Prostate gland (tissue), 2 donors: ENCODE results near the gene RBP3. TPM values are rescaled to one million over a fixed set of nuclear protein-coding genes. Genes with fewer than 3 reads are reported as not detected.

Source experiments
- DNase-seq: peaks from one replicate; pipeline ENCODE4 v3.0.0-alpha.2; 2019; ENCODE audit warnings: low spot score
- H3K27ac ChIP-seq, 2 donors: fragments of 200-600 bp; sonication (generic); 2 replicates each; pipeline ENCODE4 v1.5.1; 2017 to 2019
- H3K27me3 ChIP-seq: fragments of 200-600 bp; sonication (generic); replicated peaks from 2 replicates; pipeline ENCODE4 v1.5.1; 2019; ENCODE audit not compliant: insufficient read depth
- H3K36me3 ChIP-seq, 2 donors: fragments of 200-600 bp; sonication (generic); 1 replicate in 1 of 2; 2 replicates in 1 of 2; pipeline versions ENCODE4 v1.5.1 to v1.8.1; 2017 to 2019
- H3K4me1 ChIP-seq: fragments of 200-600 bp; sonication (generic); replicated peaks from 2 replicates; pipeline ENCODE4 v1.5.1; 2019
- H3K4me3 ChIP-seq, 2 donors: fragments of 200-600 bp; sonication (generic); 2 replicates each; pipeline ENCODE4 v1.5.1; 2017 to 2019
- H3K9me3 ChIP-seq: fragments of 200-600 bp; sonication (generic); 2 replicates; pipeline ENCODE4 v1.5.1; 2017
- CTCF ChIP-seq, 4 experiments: fragments of 200-600 bp in 2 of 4; fragments of 450-650 bp in 2 of 4; sonication (generic) in 2 of 4; IDR thresholded peaks; 1 replicate in 3 of 4; 2 replicates in 1 of 4; pipeline ENCODE4 v1.5.1; 2016 to 2019; ENCODE audit warnings: antibody characterized with exemption in 4 of 4, mild to moderate bottlenecking in 2 of 4, moderate library complexity in 2 of 4
- POLR2A ChIP-seq: fragments of 450-650 bp; IDR thresholded peaks from one replicate; pipeline ENCODE4 v1.6.1; 2016; ENCODE audit warnings: antibody characterized with exemption, mild to moderate bottlenecking
- POLR2AphosphoS5 ChIP-seq: sonication (generic); formaldehyde crosslinking; IDR thresholded peaks from one replicate; pipeline ENCODE4 v1.6.1; 2017; ENCODE audit warnings: antibody characterized with exemption
- WGBS: methylation state at CpG from one replicate; pipeline ENCODE4 v1.1.5; 2018; 5-methylcytosine and 5-hydroxymethylcytosine counted together
- intact Hi-C: fragments of 100-400 bp; cut with DNase I; formaldehyde crosslinking; loops from one replicate; pipeline ENCODE4 v1.14.2; 2022
- total RNA-seq, 2 donors: library from RNA; depleted of rRNA; stranded (reverse); fragments of >200 nt; gene quantifications; one replicate each; pipeline ENCODE4 v1.1.0, GENCODE V29; 2016

RBP3 gene
- total RNA-seq, 2 donors from 2014 or later: not detected

- no peak within 1 kb of the TSS for H3K27ac ChIP-seq
- no peaks in the 10 kb centered on the region for H3K36me3 ChIP-seq
- intact Hi-C loops: no loop called here
- H3K4me3 ChIP-seq: no peak within 1 kb of the TSS
- no peaks in the 10 kb centered on the region for H3K9me3 ChIP-seq
- no peak for DNase-seq
- WGBS: 83% methylated on average over 35 of the region's 35 CpGs
- no peaks in the 10 kb centered on the region for H3K4me1 ChIP-seq
- TF ChIP-seq POLR2AphosphoS5 (no peak), CTCF (IDR thresholded peaks at IDR 0.05) (no peak), POLR2A (no peak)
- peaks cover 1% of the 10 kb centered on the region for H3K27me3 ChIP-seq
Measured at GRCh38 chr10:47322300-47323061, 25.7 kb upstream of the RBP3 start, which contains the start of gene GDF2. Gene GDF2 (plus strand): TSS chr10:47322454. CDS start chr10:47322669, 215 bp downstream.

- no peaks in the 10 kb centered on the region for H3K4me1 ChIP-seq
- intact Hi-C loops: no loop called here
- H3K36me3 ChIP-seq: no peaks in the 10 kb centered on the region
- no peak overlapping the region for H3K27ac ChIP-seq
- no peak for DNase-seq
- H3K9me3 ChIP-seq: no peaks in the 10 kb centered on the region
- TF ChIP-seq POLR2AphosphoS5: no peak
- no peak for TF ChIP-seq CTCF (IDR thresholded peaks at IDR 0.05)
- TF ChIP-seq POLR2A: no peak
- H3K27me3 ChIP-seq: peaks cover 1% of the 10 kb centered on the region
- no peak overlapping the region for H3K4me3 ChIP-seq
- 65% methylated on average over 1 of the region's 1 CpG for WGBS
Measured at GRCh38 chr10:47323087-47323486, 25.1 kb upstream of the RBP3 start.

GRCh38 chr10:47323636-47324296 is 24.4 kb upstream of the RBP3 start:
- Histone ChIP-seq H3K4me3 (no peak overlapping the region), H3K36me3 (no peaks in the 10 kb centered on the region), H3K27ac (no peak overlapping the region), H3K4me1 (no peaks in the 10 kb centered on the region), H3K9me3 (no peaks in the 10 kb centered on the region), H3K27me3 (peaks cover 1% of the 10 kb centered on the region)
- WGBS: 56% methylated on average over 5 of the region's 5 CpGs
- TF ChIP-seq CTCF (IDR thresholded peaks at IDR 0.05): no peak
- no peak for TF ChIP-seq POLR2AphosphoS5
- no peak for TF ChIP-seq POLR2A
- intact Hi-C loops: no loop called here
- no peak for DNase-seq

GRCh38 chr10:47325303-47326291 is 22.6 kb upstream of the RBP3 start:
- H3K9me3 ChIP-seq: no peaks in the 10 kb centered on the region
- peaks cover 1% of the 10 kb centered on the region for H3K27me3 ChIP-seq
- no peak overlapping the region for H3K4me3 ChIP-seq
- intact Hi-C loops: no loop called here
- 94% methylated on average over 30 of the region's 30 CpGs for WGBS
- no peak overlapping the region for H3K27ac ChIP-seq
- no peaks in the 10 kb centered on the region for H3K4me1 ChIP-seq
- H3K36me3 ChIP-seq: no peaks in the 10 kb centered on the region
- TF ChIP-seq POLR2AphosphoS5 (no peak), POLR2A (no peak), CTCF (IDR thresholded peaks at IDR 0.05) (no peak)
- no peak for DNase-seq
